HG02943 (cell line): ENCODE measurements around the gene XAGE5.
"Not testable (repeated sequence)": the region's sequence is repeated elsewhere in the genome, so short reads cannot be mapped to it uniquely, and the experiment has no call there.

Experiments
- ATAC-seq: cut with Tn5 transposase; IDR thresholded peaks from one replicate; pipeline ENCODE4 v1.9.1; 2021; ENCODE audit warnings: mild to moderate bottlenecking, low read depth, moderate library complexity; ENCODE audit not compliant: unreplicated experiment

The XAGE5 gene

GRCh38 chrX:52811065-52811625 is at the start of gene XAGE5:
XAGE5 (plus strand) TSS chrX:52811287; CDS start chrX:52812567, 1,280 bp downstream.
- no peak for ATAC-seq

- not testable (repeated sequence) for ATAC-seq
These were observed 45.1 kb upstream of the XAGE5 start for GRCh38 chrX:52765983-52766382.

GRCh38 chrX:52773504-52773903 is 37.6 kb upstream of the XAGE5 start:
- ATAC-seq, result not testable (repeated sequence)

- not testable (repeated sequence) for ATAC-seq
These were observed 13.8 kb upstream of the XAGE5 start, which contains the start of gene SPANXN5 for GRCh38 chrX:52797327-52797726. SPANXN5 (minus strand) TSS chrX:52797427; CDS start chrX:52797348, 79 bp downstream.

GRCh38 chrX:52804876-52805275 is 6.2 kb upstream of the XAGE5 start:
- ATAC-seq, result not testable (repeated sequence)

GRCh38 chrX:52819788-52820187 is 8.7 kb downstream of the XAGE5 start:
- ATAC-seq, result no peak

- ATAC-seq, result no peak
These were observed 10.1 kb downstream of the XAGE5 start for GRCh38 chrX:52821079-52821760.

GRCh38 chrX:52824608-52825007 is 13.5 kb downstream of the XAGE5 start:
- ATAC-seq, result no peak

- ATAC-seq, result no peak
These were observed 19.5 kb downstream of the XAGE5 start for GRCh38 chrX:52830551-52830950.

GRCh38 chrX:52839137-52839536 is 28.1 kb downstream of the XAGE5 start:
- no peak for ATAC-seq

- ATAC-seq, result not testable (repeated sequence)
These were observed 32.5 kb downstream of the XAGE5 start for GRCh38 chrX:52843619-52844018.

GRCh38 chrX:52852110-52852860 is 41.2 kb downstream of the XAGE5 start:
- no peak for ATAC-seq

GRCh38 chrX:52856991-52857525 is 46.0 kb downstream of the XAGE5 start:
- not testable (repeated sequence) for ATAC-seq

- ATAC-seq, result no peak
These were observed 54.4 kb downstream of the XAGE5 start for GRCh38 chrX:52865343-52865998.
